Skeletal muscle satellite cell (primary cell): ENCODE data around the gene RPS3A. TPM values are rescaled to one million over a fixed set of nuclear protein-coding genes. Genes with fewer than 3 reads are reported as not detected.
A peak's percentile ranks its signal among the peaks of the same experiment; 100 is the strongest.
"Not testable (repeated sequence)": the region's sequence is repeated elsewhere in the genome, so short reads cannot be mapped to it uniquely, and the experiment has no call there.

Experiments used
- H3K27me3 ChIP-seq: 2 replicates; pipeline ENCODE4 v1.7.0; 2013; ENCODE audit warnings: low read length; ENCODE audit not compliant: control insufficient read depth, insufficient read depth
- H3K36me3 ChIP-seq: 2 replicates; pipeline ENCODE4 v1.7.0; 2013; ENCODE audit warnings: mild to moderate bottlenecking, control low read depth, low read length; ENCODE audit not compliant: insufficient read depth
- H3K4me1 ChIP-seq: 2 replicates; pipeline ENCODE4 v1.7.0; 2013; ENCODE audit warnings: low read length; ENCODE audit not compliant: control insufficient read depth, insufficient read depth
- H3K4me2 ChIP-seq: 2 replicates; pipeline ENCODE4 v1.7.0; 2013; ENCODE audit warnings: mild to moderate bottlenecking, low read length
- H3K4me3 ChIP-seq: 2 replicates; pipeline ENCODE4 v1.7.0; 2013; ENCODE audit warnings: low read length
- H3K9ac ChIP-seq: 2 replicates; pipeline ENCODE4 v1.7.0; 2013; ENCODE audit warnings: mild to moderate bottlenecking, low read depth, low read length, moderate library complexity
- H3K9me3 ChIP-seq: replicated peaks from 2 replicates; pipeline ENCODE4 v1.7.0; 2013; ENCODE audit warnings: mild to moderate bottlenecking, control low read depth, low read length
- total RNA-seq: library from RNA; depleted of rRNA; stranded (reverse); fragments of >200 nt; gene quantifications from 2 replicates; pipeline ENCODE4 v1.2.3, GENCODE V29; 2012; rRNA removed

Gene RPS3A
- 2,408 and 3,238 TPM in 2 replicates for total RNA-seq

- Histone ChIP-seq H3K4me3 (peak within 1 kb of the TSS; percentile 84), H3K27me3 (no peaks in the 10 kb centered on the region), H3K4me1 (peaks cover 14% of the 10 kb centered on the region), H3K9me3 (no peaks in the 10 kb centered on the region), H3K9ac (peak within 1 kb of the TSS; percentile 98), H3K36me3 (peaks cover 46% of the 10 kb centered on the region), H3K4me2 (peak within 1 kb of the TSS; percentile 82)
Observed at GRCh38 chr4:151099229-151099975, at the start of gene RPS3A. RPS3A (plus strand) TSS chr4:151099628; CDS start chr4:151099653, 25 bp downstream.

DNA sequence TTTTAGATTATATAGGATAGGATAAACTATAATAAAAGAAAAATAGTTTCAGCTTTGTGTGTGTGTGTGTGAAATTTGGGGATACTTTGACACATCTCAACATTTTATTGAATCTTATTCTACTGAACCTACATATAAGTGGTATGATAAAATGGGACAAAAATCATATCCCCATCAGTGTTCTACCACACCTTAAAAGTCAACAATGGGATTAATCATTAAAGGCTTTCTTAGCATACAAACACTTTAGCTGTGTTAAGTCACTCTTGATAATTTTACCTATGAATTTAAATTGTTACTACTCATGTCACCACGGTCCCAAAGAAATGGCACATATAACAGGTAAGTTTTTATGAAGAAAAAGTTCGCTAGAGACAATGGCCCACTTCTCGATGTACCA lies 46.6 kb upstream of the RPS3A start:
- Histone ChIP-seq H3K4me3 (no peak overlapping the region), H3K9ac (no peak overlapping the region), H3K27me3 (no peaks in the 10 kb centered on the region), H3K4me1 (no peaks in the 10 kb centered on the region), H3K4me2 (no peak overlapping the region), H3K9me3 (no peaks in the 10 kb centered on the region), H3K36me3 (no peaks in the 10 kb centered on the region)

GRCh38 chr4:151055539-151055938 lies 43.9 kb upstream of the RPS3A start:
- Histone ChIP-seq H3K4me3 (no peak overlapping the region), H3K4me2 (no peak overlapping the region), H3K27me3 (no peaks in the 10 kb centered on the region), H3K4me1 (no peaks in the 10 kb centered on the region), H3K9ac (no peak overlapping the region), H3K36me3 (no peaks in the 10 kb centered on the region), H3K9me3 (no peaks in the 10 kb centered on the region)

DNA sequence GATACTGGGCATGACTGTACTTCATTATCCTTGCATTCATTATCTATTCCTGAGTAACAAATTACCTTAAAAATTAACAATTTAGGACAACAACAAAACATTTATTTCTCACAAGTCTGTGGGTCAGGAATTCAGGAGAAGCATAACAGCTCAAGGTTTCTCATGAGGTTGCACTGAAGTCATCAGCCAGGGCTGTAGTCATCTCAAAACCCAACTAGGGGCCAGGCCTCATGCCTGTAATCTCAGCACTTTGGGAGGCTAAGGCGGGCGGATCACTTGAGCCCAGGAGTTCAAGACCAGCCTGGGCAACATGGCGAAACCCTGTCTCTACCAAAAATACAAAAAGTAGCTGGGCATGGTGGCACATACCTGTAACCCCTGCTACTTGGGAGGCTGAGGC lies 36.3 kb upstream of the RPS3A start:
- not testable (repeated sequence) for H3K9ac ChIP-seq, H3K4me2 ChIP-seq, H3K27me3 ChIP-seq, H3K4me3 ChIP-seq, H3K9me3 ChIP-seq, H3K4me1 ChIP-seq, H3K36me3 ChIP-seq

- Histone ChIP-seq H3K4me1 (no peaks in the 10 kb centered on the region), H3K4me3 (no peak overlapping the region), H3K9ac (no peak overlapping the region), H3K36me3 (no peaks in the 10 kb centered on the region), H3K27me3 (peaks cover 4% of the 10 kb centered on the region), H3K9me3 (no peaks in the 10 kb centered on the region), H3K4me2 (no peak overlapping the region)
Observed at GRCh38 chr4:151067316-151067970, 32.0 kb upstream of the RPS3A start.

- no peak overlapping the region for H3K4me3 ChIP-seq
- no peak overlapping the region for H3K4me2 ChIP-seq
- no peaks in the 10 kb centered on the region for H3K4me1 ChIP-seq
- H3K9me3 ChIP-seq = no peaks in the 10 kb centered on the region
- no peaks in the 10 kb centered on the region for H3K36me3 ChIP-seq
- peaks cover 4% of the 10 kb centered on the region for H3K27me3 ChIP-seq
- no peak overlapping the region for H3K9ac ChIP-seq
Observed at GRCh38 chr4:151074416-151074916, 25.0 kb upstream of the RPS3A start.

DNA sequence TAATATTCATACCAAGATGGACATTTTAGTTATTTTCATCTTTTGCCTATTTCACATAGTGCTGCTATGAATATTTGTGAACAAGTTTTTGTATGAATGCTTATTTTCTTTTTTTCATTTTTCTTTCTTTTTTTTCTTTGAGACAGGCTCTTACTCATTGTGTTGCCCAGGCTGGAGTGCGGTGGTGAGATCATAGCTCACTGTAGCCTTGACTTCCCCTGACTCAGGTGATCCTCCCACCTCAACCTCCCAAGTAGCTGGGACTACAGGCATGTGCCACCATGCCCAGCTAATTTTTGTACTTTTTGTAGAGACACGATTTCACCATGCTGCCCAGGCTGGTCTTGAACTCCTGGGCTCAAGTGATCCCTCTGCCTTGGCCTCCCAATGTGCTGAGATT lies 21.4 kb upstream of the RPS3A start:
- H3K36me3 ChIP-seq, H3K4me1 ChIP-seq, H3K9ac ChIP-seq, H3K4me2 ChIP-seq, H3K9me3 ChIP-seq, H3K27me3 ChIP-seq, H3K4me3 ChIP-seq: not testable (repeated sequence)

DNA sequence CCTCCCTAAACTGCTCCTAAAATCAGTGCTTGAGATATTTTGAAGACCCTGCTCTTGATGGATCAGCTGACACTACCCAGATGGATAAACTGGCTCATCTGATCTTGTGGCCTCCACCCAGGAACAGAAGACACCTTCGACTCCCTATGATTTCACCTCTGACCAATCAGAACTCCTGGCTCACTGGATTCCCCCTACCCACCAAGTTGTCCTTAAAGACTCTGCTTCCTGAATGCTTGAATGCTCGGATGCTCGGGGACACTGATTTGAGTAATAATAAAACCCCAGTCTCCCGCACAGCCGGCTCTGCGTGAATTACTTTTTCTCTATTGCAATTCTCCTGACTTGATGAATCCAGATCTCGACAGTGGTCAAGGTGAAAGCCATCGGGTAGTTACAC lies 12.0 kb upstream of the RPS3A start:
- no peaks in the 10 kb centered on the region for H3K36me3 ChIP-seq
- no peaks in the 10 kb centered on the region for H3K9me3 ChIP-seq
- no peak overlapping the region for H3K4me3 ChIP-seq
- H3K9ac ChIP-seq = no peak overlapping the region
- H3K4me1 ChIP-seq = no peaks in the 10 kb centered on the region
- no peak overlapping the region for H3K4me2 ChIP-seq
- H3K27me3 ChIP-seq = no peaks in the 10 kb centered on the region

DNA sequence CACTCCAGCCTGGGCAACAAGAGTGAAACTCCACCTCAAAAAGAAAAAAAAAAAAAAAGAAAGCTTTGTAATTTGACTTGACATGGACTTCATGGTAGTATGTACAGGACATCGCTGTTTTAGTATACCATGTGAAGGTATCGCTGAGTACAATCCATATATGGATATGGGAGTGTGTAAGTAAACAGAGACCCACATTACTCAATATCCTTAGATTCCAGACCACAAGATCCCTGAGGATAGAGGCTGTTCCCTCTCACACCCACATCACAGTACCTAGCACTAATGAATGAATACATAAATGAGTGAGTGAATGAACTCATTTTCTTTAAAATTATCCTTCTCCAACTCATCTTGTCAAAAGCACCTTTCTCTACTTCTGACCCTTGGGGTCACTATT lies 8.4 kb upstream of the RPS3A start:
- Histone ChIP-seq H3K4me3 (no peak overlapping the region), H3K36me3 (no peaks in the 10 kb centered on the region)

GRCh38 chr4:151092488-151092887 lies 6.9 kb upstream of the RPS3A start:
- Histone ChIP-seq H3K9me3 (no peaks in the 10 kb centered on the region), H3K4me3 (no peak overlapping the region)

More for the DNA sequence above, 8.4 kb upstream of the RPS3A start:
- Histone ChIP-seq H3K4me1 (no peaks in the 10 kb centered on the region), H3K9me3 (no peaks in the 10 kb centered on the region), H3K4me2 (no peak overlapping the region), H3K27me3 (no peaks in the 10 kb centered on the region), H3K9ac (no peak overlapping the region)

GRCh38 chr4:151093203-151093602 lies 6.2 kb upstream of the RPS3A start:
- no peaks in the 10 kb centered on the region for H3K9me3 ChIP-seq
- no peaks in the 10 kb centered on the region for H3K36me3 ChIP-seq
- H3K4me3 ChIP-seq = no peak overlapping the region
- no peaks in the 10 kb centered on the region for H3K27me3 ChIP-seq
- H3K9ac ChIP-seq = no peak overlapping the region
- H3K4me2 ChIP-seq = no peak overlapping the region
- no peaks in the 10 kb centered on the region for H3K4me1 ChIP-seq

More at GRCh38 chr4:151092488-151092887, 6.9 kb upstream of the RPS3A start:
- Histone ChIP-seq H3K9ac (no peak overlapping the region), H3K36me3 (no peaks in the 10 kb centered on the region), H3K4me1 (no peaks in the 10 kb centered on the region), H3K4me2 (no peak overlapping the region), H3K27me3 (no peaks in the 10 kb centered on the region)
